Measurements from ENCODE around the gene HABP4. TPM values are rescaled to one million over a fixed set of nuclear protein-coding genes. Genes with fewer than 3 reads are reported as not detected.

HABP4 gene
- total and polyA plus RNA-seq, 4 donors = 1.1 to 4.0 (median 2.9) TPM

- TF ChIP-seq YY1 (IDR thresholded peaks at IDR 0.05) (no peak), RXRA (IDR thresholded peaks at IDR 0.05) (no peak), TAF1 (conservative IDR thresholded peaks at IDR 0.05) (no peak), HNF4G (IDR thresholded peaks at IDR 0.05) (no peak), GABPA (IDR thresholded peaks at IDR 0.05 in 1 of 2, conservative IDR thresholded peaks at IDR 0.05 in 1 of 2) (no peak), MAX (IDR thresholded peaks at IDR 0.05) (no peak), RAD21 (IDR thresholded peaks at IDR 0.05) (no peak), JUND (IDR thresholded peaks at IDR 0.05) (no peak), REST (IDR thresholded peaks at IDR 0.05) (no peak), CTCF (IDR thresholded peaks at IDR 0.05; ENCODE audit: low read depth, low read length, missing input control) (no peak), ATF3 (IDR thresholded peaks at IDR 0.05) (no peak), HNF4A (conservative IDR thresholded peaks at IDR 0.05) (no peak), FOXA2 (IDR thresholded peaks at IDR 0.05) (no peak), NR2F2 (IDR thresholded peaks at IDR 0.05) (no peak), FOXA1 (IDR thresholded peaks at IDR 0.05) (no peak), SP1 (IDR thresholded peaks at IDR 0.05) (no peak), EGR1 (IDR thresholded peaks at IDR 0.05; ENCODE audit: low read depth in 2 of 2) (no peak), ZBTB33 (IDR thresholded peaks at IDR 0.05) (no peak)
- no peak for DNase-seq (ENCODE audit: low spot score)
- no peak overlapping the region for H3K27ac ChIP-seq (ENCODE audit: low read depth in 1 of 2, low read length in 2 of 2)
These were observed 55.5 kb downstream of the HABP4 start for GRCh38 chr9:96505316-96505991.

More at GRCh38 chr9:96505316-96505991, 55.5 kb downstream of the HABP4 start:
- Histone ChIP-seq H3K4me1 (ENCODE audit: control insufficient read depth in 4 of 4, insufficient read depth in 4 of 4, low read length in 3 of 4) (no peaks in the 10 kb centered on the region), H3K9ac (ENCODE audit: low read depth in 1 of 2, low read length in 2 of 2) (no peak overlapping the region), H3K27me3 (ENCODE audit: control insufficient read depth in 4 of 4, insufficient read depth in 4 of 4, low read length in 3 of 4) (no peaks in the 10 kb centered on the region), H3K9me3 (ENCODE audit: control insufficient read depth in 4 of 4, low read length in 3 of 4) (no peaks in the 10 kb centered on the region), H3K4me3 (ENCODE audit: low read depth in 1 of 3, low read length in 3 of 3) (no peak overlapping the region), H3K36me3 (ENCODE audit: control insufficient read depth in 4 of 4, insufficient read depth in 3 of 4, low read depth in 1 of 4, low read length in 3 of 4) (peaks cover 0 to 23% (median 10%) of the 10 kb centered on the region in 4 donors)
- WGBS = 94% methylated on average over 13 of the region's 13 CpGs

Measured in liver (tissue), 9 donors.